ENCODE results near the gene SCN1A. TPM values are rescaled to one million over a fixed set of nuclear protein-coding genes. Genes with fewer than 3 reads are reported as not detected.

The SCN1A gene
- total and polyA plus RNA-seq, 2 of the 8 experiments (the other 6 are each of a cell fraction or from before 2014, with no cell fraction given), result 0.18 to 1.9 TPM

DNA sequence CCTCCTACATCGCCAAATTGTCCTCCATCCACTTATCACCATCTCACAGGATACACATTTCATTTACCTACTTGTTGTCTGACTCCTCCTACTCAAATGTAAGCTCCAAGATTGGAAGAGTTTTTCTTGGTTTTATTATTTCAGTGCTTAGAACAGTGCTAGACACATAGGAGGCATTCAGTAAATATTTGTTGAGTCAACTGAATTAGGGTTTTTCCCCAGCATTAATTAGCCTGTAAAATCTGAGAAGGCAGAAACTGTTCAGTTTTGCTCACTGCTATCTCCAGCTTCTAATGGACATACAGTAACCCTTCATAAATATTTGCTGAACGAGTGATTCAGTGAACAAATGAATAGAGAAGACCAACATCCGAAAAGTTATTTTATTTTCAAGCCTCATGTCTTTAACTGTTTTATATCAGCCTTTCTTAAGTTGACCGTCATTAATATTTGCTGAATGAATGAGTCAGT is 175.0 kb downstream of the SCN1A start:
- Histone ChIP-seq H3K4me2 (ENCODE audit: insufficient read depth in 1 of 2, low read depth in 2 of 2, low read length in 2 of 2) (peak overlapping the region; percentile 62 to 70), H3K27ac (ENCODE audit: low read depth, low read length) (no peak overlapping the region), H3K4me3 (ENCODE audit: extremely low read depth in 1 of 4, insufficient read depth in 2 of 4, low read depth in 3 of 4, low read length in 4 of 4) (peak overlapping the region; percentile 69 to 87 (median 74)), H3K79me2 (ENCODE audit: control insufficient read depth in 1 of 2, insufficient read depth in 2 of 2, low read length in 2 of 2) (peaks cover 0 to 34% of the 10 kb centered on the region in 2 experiments; a peak in 3 of 4 replicates), H3K23ac (ENCODE audit: insufficient read length) (no peak overlapping the region), H3K4me1 (replicated peaks in 1 of 4; ENCODE audit: control insufficient read depth in 3 of 4, insufficient read depth in 4 of 4, low read length in 3 of 4) (peaks cover 0 to 2% (median 0%) of the 10 kb centered on the region in 4 experiments; a peak in 2 of 7 replicates), H3K18ac (ENCODE audit: extremely low read depth, low read length) (no peak overlapping the region), H3K36me3 (ENCODE audit: control insufficient read depth in 2 of 4, insufficient read depth in 4 of 4, low read length in 3 of 4) (peaks cover 0 to 10% (median 3%) of the 10 kb centered on the region in 4 experiments; a peak in 2 of 8 replicates), H2AFZ (ENCODE audit: low read length) (no peak overlapping the region), H2BK5ac (ENCODE audit: low read depth, low read length) (no peak overlapping the region), H2BK20ac (ENCODE audit: low read length) (no peak overlapping the region), H3K9ac (replicated peaks in 1 of 4; ENCODE audit: extremely low read depth in 1 of 4, low read depth in 3 of 4, low read length in 3 of 4) (peak overlapping the region in 3 of 4 experiments; percentile 54 to 72 (median 61); a peak in 5 of 7 replicates), H3K79me1 (ENCODE audit: low read depth, low read length) (no peaks in the 10 kb centered on the region; the same call in 1 of the 2 replicates), H3K9me3 (ENCODE audit: insufficient read depth in 2 of 2, low read depth in 1 of 2, low read length in 1 of 2) (peaks cover 0 to 8% of the 10 kb centered on the region in 2 experiments; a peak in 2 of 4 replicates), H4K8ac (ENCODE audit: extremely low read depth, insufficient read depth, low read length) (no peak overlapping the region), H3K56ac (replicated peaks; ENCODE audit: insufficient read length, low read depth, low read length) (no peak overlapping the region), H4K20me1 (replicated peaks in 1 of 2; ENCODE audit: control insufficient read depth in 1 of 2, insufficient read depth in 2 of 2, low read length in 2 of 2) (peaks cover 0 to 4% of the 10 kb centered on the region in 2 experiments), H2BK15ac (ENCODE audit: low read length) (no peak overlapping the region), H3K23me2 (ENCODE audit: low read depth, low read length) (peaks cover 2% of the 10 kb centered on the region; the same call in 1 of the 2 replicates), H3K14ac (ENCODE audit: insufficient read length) (no peak overlapping the region), H3K4ac (replicated peaks; ENCODE audit: insufficient read length, low read depth, low read length) (no peak overlapping the region), H2AK5ac (ENCODE audit: low read depth, low read length) (no peak overlapping the region), H3K27me3 (replicated peaks in 1 of 4; ENCODE audit: control insufficient read depth in 3 of 4, extremely low read depth in 1 of 4, insufficient read depth in 3 of 4, low read length in 3 of 4) (no peaks in the 10 kb centered on the region), H2BK12ac (ENCODE audit: low read depth, low read length) (no peak overlapping the region), H4K5ac (ENCODE audit: insufficient read length, low read depth, low read length) (no peak overlapping the region), H2BK120ac (replicated peaks; ENCODE audit: low read depth, low read length) (no peak overlapping the region), H4K91ac (replicated peaks; ENCODE audit: insufficient read length, low read length) (no peak overlapping the region)
- DNase-seq (ENCODE audit: low read depth in 1 of 2, low spot score in 2 of 2) (no peak), FAIRE-seq (no peak)
- ChIA-PET CTCF (ENCODE audit: partially characterized antibody) (interaction anchor here (1.0 to 2.8 kb wide), 8 partner anchors 8 to 961 kb away, joined by 3 to 14 read pairs (median 6); partner anchors contain the start of gene SCN1A), POLR2A (ENCODE audit: partially characterized antibody) (interaction anchor here (1.1 kb wide), 2 partner anchors 8 to 11 kb away, joined by 3 to 10 read pairs; no protein-coding TSS in a partner anchor)
- 24% methylated on average over 4 of the region's 4 CpGs; no CpG with 5 or more reads in 1 of the 2 experiments for WGBS, 2 experiments (ENCODE audit: extremely low coverage in 1 of 2, insufficient coverage in 1 of 2, insufficient read length in 1 of 2, insufficient replicate concordance in 2 of 2, low coverage in 1 of 2, low lambda C conversion rate in 2 of 2, missing lambda C conversion rate in 1 of 2)
- TF ChIP-seq NANOG (IDR thresholded peaks at IDR 0.05; ENCODE audit: insufficient read depth, low read depth, low read length, poor library complexity, severe bottlenecking) (no peak), TAF1 (IDR thresholded peaks at IDR 0.05; ENCODE audit: low read depth, low read length) (no peak), CBX5 (IDR thresholded peaks at IDR 0.05; ENCODE audit: low read depth, low read length) (no peak), FOSL1 (IDR thresholded peaks at IDR 0.05; ENCODE audit: insufficient read depth, low read depth, low read length) (no peak), RXRA (IDR thresholded peaks at IDR 0.05; ENCODE audit: insufficient read depth, low read depth, low read length) (no peak), BRCA1 (IDR thresholded peaks at IDR 0.05; ENCODE audit: low read depth, low read length) (no peak), RNF2 (IDR thresholded peaks at IDR 0.05; ENCODE audit: borderline replicate concordance, low read depth, low read length, missing control alignments, poor library complexity, severe bottlenecking) (no peak), SP4 (IDR thresholded peaks at IDR 0.05; ENCODE audit: low read length) (no peak), KDM4A (IDR thresholded peaks at IDR 0.05; ENCODE audit: low read depth, low read length, severe bottlenecking) (no peak)
- TF ChIP-seq, protein P1, sequence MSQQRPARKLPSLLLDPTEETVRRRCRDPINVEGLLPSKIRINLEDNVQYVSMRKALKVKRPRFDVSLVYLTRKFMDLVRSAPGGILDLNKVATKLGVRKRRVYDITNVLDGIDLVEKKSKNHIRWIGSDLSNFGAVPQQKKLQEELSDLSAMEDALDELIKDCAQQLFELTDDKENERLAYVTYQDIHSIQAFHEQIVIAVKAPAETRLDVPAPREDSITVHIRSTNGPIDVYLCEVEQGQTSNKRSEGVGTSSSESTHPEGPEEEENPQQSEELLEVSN (IDR thresholded peaks at IDR 0.05), result no peak
- TF ChIP-seq, protein P2, sequence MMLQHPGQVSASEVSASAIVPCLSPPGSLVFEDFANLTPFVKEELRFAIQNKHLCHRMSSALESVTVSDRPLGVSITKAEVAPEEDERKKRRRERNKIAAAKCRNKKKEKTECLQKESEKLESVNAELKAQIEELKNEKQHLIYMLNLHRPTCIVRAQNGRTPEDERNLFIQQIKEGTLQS (IDR thresholded peaks at IDR 0.05; ENCODE audit: insufficient read depth, low read depth, low read length), result no peak
